ENCODE data around the gene RASAL3.
A peak's percentile ranks its signal among the peaks of the same experiment; 100 is the strongest.

Gene RASAL3

GRCh38 chr19:15461694-15462093 lies 2.6 kb downstream of the RASAL3 start:
- no peak overlapping the region for H3K4me3 ChIP-seq (ENCODE audit: low read depth, low read length)
- no peak for DNase-seq (ENCODE audit: low read depth)
- no peak for TF ChIP-seq CTCF (IDR thresholded peaks at IDR 0.05; ENCODE audit: insufficient read depth, low read depth, low read length, missing control alignments)

- no peak for DNase-seq (ENCODE audit: low read depth)
- no peak for TF ChIP-seq CTCF (IDR thresholded peaks at IDR 0.05; ENCODE audit: insufficient read depth, low read depth, low read length, missing control alignments)
- no peak overlapping the region for H3K4me3 ChIP-seq (ENCODE audit: low read depth, low read length)
Measured at GRCh38 chr19:15457701-15458484, 6.5 kb downstream of the RASAL3 start.

- H3K4me3 ChIP-seq (ENCODE audit: low read depth, low read length) = no peak overlapping the region
- no peak for TF ChIP-seq CTCF (IDR thresholded peaks at IDR 0.05; ENCODE audit: insufficient read depth, low read depth, low read length, missing control alignments)
- DNase-seq (ENCODE audit: low read depth) = peak; percentile 56
Measured at GRCh38 chr19:15456871-15457700, 7.3 kb downstream of the RASAL3 start.

- TF ChIP-seq CTCF (IDR thresholded peaks at IDR 0.05; ENCODE audit: insufficient read depth, low read depth, low read length, missing control alignments) = no peak
- H3K4me3 ChIP-seq (ENCODE audit: low read depth, low read length) = no peak overlapping the region
- no peak for DNase-seq (ENCODE audit: low read depth)
Measured at GRCh38 chr19:15456441-15456840, 7.9 kb downstream of the RASAL3 start.

- no peak overlapping the region for H3K4me3 ChIP-seq (ENCODE audit: low read depth, low read length)
- no peak for DNase-seq (ENCODE audit: low read depth)
- TF ChIP-seq CTCF (IDR thresholded peaks at IDR 0.05; ENCODE audit: insufficient read depth, low read depth, low read length, missing control alignments) = no peak
Measured at GRCh38 chr19:15455996-15456395, 8.3 kb downstream of the RASAL3 start.

- TF ChIP-seq CTCF (IDR thresholded peaks at IDR 0.05; ENCODE audit: insufficient read depth, low read depth, low read length, missing control alignments) = peak; percentile 23
- H3K4me3 ChIP-seq (ENCODE audit: low read depth, low read length) = no peak overlapping the region
- no peak for DNase-seq (ENCODE audit: low read depth)
Measured at GRCh38 chr19:15453906-15454860, 10.2 kb downstream of the RASAL3 start.
